ENCODE results near the gene CCDC7.

GRCh38 chr10:32790483-32790882 lies 344.5 kb downstream of the CCDC7 start:
- TF ChIP-seq CTCF (IDR thresholded peaks at IDR 0.05; ENCODE audit: insufficient read depth, low read length) (no peak), REST (IDR thresholded peaks at IDR 0.05; ENCODE audit: insufficient replicate concordance, low read depth) (no peak)
